SK-N-MC (cell line): Measurements from ENCODE around the gene BRIP1.

Source experiments
- DNase-seq: peaks from one replicate; pipeline ENCODE4 v3.0.0-alpha.2; 2011; ENCODE audit warnings: low read depth, low spot score
- H3K27ac ChIP-seq: fragments of 200-600 bp; sonication (generic); 2 replicates; pipeline ENCODE4 v1.5.1; 2016; ENCODE audit warnings: mixed run types
- H3K36me3 ChIP-seq: fragments of 200-600 bp; sonication (generic); 2 replicates; pipeline ENCODE4 v1.6.1; 2017; ENCODE audit warnings: antibody characterized with exemption, low read length, mixed read lengths; ENCODE audit not compliant: insufficient read depth
- H3K4me3 ChIP-seq: fragments of 200-600 bp; sonication (generic); 2 replicates; pipeline ENCODE4 v1.5.1; 2016
- H3K9ac ChIP-seq: fragments of 200-600 bp; sonication (generic); 2 replicates; pipeline ENCODE4 v1.8.0; 2017; ENCODE audit warnings: mixed run types, mixed read lengths; ENCODE audit not compliant: insufficient read length
- H3K9me3 ChIP-seq: fragments of 200-600 bp; sonication (generic); 2 replicates; pipeline ENCODE4 v1.6.1; 2017; ENCODE audit warnings: low read depth, mild to moderate bottlenecking, antibody characterized with exemption, low read length, moderate library complexity, mixed read lengths
- EZH2 ChIP-seq: fragments of 200-600 bp; sonication (generic); IDR thresholded peaks from one replicate; pipeline ENCODE4 v1.6.1; 2017; ENCODE audit warnings: antibody characterized with exemption
- FOXP2 ChIP-seq: optimal IDR thresholded peaks from 2 replicates; pipeline ENCODE3; 2011; ENCODE audit warnings: mild to moderate bottlenecking, moderate library complexity; ENCODE audit not compliant: insufficient read depth; ENCODE audit errors: extremely low read length, control extremely low read depth
- POLR2AphosphoS5 ChIP-seq: IDR thresholded peaks from 2 replicates; pipeline ENCODE4 v1.6.1; 2012; ENCODE audit warnings: mild to moderate bottlenecking, low read depth, low read length, borderline replicate concordance

Gene BRIP1

DNA sequence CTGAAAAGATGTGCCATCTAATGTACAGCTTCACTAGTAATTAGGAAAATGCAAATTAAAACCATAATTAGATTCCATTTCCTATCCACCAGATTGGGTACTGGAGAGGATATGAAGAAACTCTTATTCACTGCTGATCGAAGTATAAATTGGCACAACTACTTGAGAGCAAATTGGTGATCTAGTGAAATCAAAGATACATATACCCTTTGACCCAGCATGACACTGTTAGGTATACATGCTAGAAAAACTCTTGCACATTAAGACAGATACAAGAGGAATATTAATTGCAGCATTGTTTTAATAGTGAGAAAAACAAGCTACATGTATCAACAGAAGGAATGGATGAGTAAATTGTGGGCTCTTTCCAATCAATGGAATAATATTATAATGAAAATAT, 48.8 kb downstream of the BRIP1 start:
- no peak overlapping the region for H3K9ac ChIP-seq
- peaks cover 43% of the 10 kb centered on the region for H3K36me3 ChIP-seq
- TF ChIP-seq EZH2 = no peak
- TF ChIP-seq FOXP2 = no peak
- no peak for TF ChIP-seq POLR2AphosphoS5
- no peak overlapping the region for H3K4me3 ChIP-seq
- H3K9me3 ChIP-seq = no peaks in the 10 kb centered on the region
- DNase-seq = no peak
- no peak overlapping the region for H3K27ac ChIP-seq

DNA sequence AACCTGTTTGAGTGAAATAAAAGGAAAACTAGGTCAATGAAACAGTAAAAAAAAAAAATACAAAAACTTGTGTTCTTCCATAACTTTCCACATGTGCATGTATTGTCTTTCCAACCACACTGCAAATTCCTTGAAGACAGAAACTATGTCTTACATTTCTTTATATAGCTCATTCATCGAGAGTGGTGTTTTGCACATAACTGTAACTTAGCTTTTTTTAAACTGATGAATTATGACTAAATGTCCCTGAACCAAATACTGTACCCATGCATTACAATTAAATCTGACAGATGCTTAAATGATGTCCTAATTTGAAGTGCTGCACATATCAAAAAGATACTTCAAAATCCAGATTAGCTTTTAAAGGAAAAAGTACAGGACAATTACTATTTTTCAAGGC, 50.1 kb downstream of the BRIP1 start:
- Histone ChIP-seq H3K9me3 (no peaks in the 10 kb centered on the region), H3K27ac (peak overlapping the region; percentile 28; the same call in 1 of the 2 replicates), H3K9ac (no peak overlapping the region), H3K4me3 (no peak overlapping the region), H3K36me3 (peaks cover 43% of the 10 kb centered on the region)
- no peak for DNase-seq
- TF ChIP-seq FOXP2 (no peak), EZH2 (no peak), POLR2AphosphoS5 (no peak)

DNA sequence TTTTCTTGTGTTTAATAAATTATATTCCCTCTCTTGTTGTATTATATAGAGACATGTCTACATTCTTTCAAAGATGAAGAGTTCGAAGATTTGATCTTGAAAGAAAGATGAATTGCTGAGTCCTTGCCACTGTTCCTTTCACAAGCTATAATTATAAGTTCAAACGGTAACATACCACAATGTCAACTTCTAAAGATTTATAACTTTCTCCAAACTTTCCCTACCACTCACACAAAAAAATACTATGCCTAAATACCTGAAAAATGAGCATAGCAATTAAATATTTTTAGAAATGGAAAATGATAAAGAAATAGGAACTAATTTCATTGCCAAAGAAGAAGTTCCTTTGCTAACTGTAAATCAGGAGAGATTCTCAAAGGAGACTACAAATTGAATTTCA, 50.6 kb downstream of the BRIP1 start:
- Histone ChIP-seq H3K4me3 (no peak overlapping the region), H3K36me3 (peaks cover 46% of the 10 kb centered on the region), H3K27ac (no peak overlapping the region), H3K9ac (no peak overlapping the region), H3K9me3 (no peaks in the 10 kb centered on the region)
- no peak for DNase-seq
- TF ChIP-seq FOXP2 (no peak), POLR2AphosphoS5 (no peak), EZH2 (no peak)

DNA sequence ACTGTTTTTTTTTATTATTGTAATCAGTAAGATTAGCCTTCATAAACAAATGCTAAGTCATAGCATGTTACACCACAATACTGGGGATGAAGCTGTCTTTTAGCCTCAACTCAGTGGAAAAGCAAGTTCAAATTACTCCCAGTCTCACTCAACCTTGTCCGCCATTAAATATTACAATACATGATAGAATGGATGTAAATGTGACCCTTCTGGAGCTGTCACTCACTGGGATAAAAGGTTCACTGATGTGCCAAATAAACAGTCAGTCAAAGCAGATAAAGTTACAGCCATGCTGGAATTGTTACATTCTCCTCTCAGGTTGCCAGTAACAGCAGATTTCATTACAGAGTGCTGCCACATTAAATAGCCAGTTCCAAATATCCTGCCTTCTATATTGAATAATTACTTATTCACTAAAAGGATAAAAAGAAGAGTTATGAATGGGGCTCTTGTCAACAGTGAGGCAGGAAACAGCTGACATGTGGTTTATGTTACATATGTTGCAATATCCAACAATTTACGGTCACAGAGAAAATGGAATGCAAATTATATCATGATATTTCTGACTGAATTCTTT, 53.4 kb downstream of the BRIP1 start:
- Histone ChIP-seq H3K36me3 (peaks cover 29% of the 10 kb centered on the region), H3K4me3 (peak overlapping the region; percentile 64), H3K27ac (peak overlapping the region; percentile 87), H3K9me3 (no peaks in the 10 kb centered on the region), H3K9ac (no peak overlapping the region)
- DNase-seq = peak; percentile 90
- no peak for TF ChIP-seq FOXP2
- no peak for TF ChIP-seq EZH2
- peak; percentile 63; the same call in 1 of the 2 replicates for TF ChIP-seq POLR2AphosphoS5

DNA sequence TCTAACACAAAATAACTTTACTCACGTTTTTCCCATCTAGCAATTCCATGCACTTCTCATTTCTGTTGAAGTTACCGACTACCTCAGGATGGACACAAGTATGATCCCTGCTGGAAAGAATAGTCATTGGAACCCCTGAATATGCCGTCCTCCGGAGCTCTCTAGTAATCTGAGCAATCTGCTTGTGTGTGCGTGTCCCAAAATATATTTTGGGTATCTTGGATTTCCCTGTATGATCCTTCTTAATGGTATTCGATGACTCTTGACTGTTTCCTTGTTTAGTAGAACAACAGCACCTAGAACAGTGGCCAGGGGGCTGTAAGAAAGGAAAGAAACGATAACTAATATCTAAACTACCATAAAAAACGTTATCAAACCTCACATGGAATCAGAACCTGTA, 54.9 kb downstream of the BRIP1 start:
- H3K27ac ChIP-seq = no peak overlapping the region
- H3K9me3 ChIP-seq = no peaks in the 10 kb centered on the region
- H3K36me3 ChIP-seq = peaks cover 18% of the 10 kb centered on the region
- no peak for TF ChIP-seq EZH2
- TF ChIP-seq POLR2AphosphoS5 = no peak
- no peak for TF ChIP-seq FOXP2
- no peak for DNase-seq
- no peak overlapping the region for H3K9ac ChIP-seq
- no peak overlapping the region for H3K4me3 ChIP-seq

DNA sequence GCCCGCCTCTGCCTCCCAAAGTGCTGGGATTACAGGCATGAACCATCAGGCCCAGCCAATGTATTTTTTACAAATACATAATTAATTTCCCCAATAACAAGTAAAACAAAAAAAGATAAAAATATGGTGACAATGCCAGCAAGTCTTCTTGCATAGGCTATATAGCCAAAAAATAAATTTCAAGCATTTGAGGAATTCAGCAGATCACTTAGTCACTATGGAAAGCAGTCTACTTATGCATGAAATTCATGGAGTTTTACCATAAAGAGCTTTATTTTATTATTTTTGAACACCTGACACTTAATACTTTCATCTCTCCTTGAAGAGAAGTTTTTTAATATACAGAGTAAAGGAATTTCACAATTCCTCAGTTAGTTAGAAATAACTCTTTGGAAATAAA, 56.4 kb downstream of the BRIP1 start:
- DNase-seq = no peak
- H3K9ac ChIP-seq = no peak overlapping the region
- H3K4me3 ChIP-seq = no peak overlapping the region
- no peak for TF ChIP-seq FOXP2
- no peak for TF ChIP-seq EZH2
- TF ChIP-seq POLR2AphosphoS5 = no peak
- H3K36me3 ChIP-seq = peaks cover 18% of the 10 kb centered on the region
- H3K27ac ChIP-seq = no peak overlapping the region
- H3K9me3 ChIP-seq = no peaks in the 10 kb centered on the region

DNA sequence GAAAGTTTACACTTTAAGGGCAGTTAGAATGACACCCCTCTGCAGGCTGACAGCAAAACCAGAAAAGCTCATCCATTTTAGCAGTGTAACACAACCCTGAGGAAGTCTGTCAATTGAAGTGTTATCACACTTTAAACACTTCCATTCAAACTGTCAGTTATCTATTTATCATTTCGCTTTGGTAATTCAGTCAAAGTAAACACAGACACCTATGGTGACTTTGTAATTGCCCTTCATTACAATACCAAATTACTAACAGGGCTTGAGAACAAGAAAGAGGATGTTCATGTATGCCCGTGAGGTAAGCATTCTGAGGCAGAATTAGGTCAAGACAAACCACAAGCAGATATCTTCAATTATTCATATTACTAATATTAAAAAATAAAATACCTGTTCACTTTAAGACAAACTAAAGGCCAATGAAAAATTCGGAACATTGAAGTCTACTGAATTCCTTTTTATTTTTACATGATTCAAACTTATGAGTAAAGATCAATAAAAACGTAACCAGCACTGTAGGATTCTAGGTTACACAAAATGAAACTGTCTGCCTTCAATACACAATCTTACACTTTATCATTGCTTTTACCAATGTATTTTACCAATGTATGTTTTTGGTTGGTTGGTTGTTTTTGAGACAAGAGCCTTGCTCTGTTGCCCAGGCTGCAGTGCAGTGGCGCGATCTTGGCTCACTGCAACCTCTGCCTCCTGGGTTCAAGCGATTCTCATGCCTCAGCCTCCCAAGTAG, 57.1 kb downstream of the BRIP1 start:
- no peak for DNase-seq
- no peak overlapping the region for H3K9ac ChIP-seq
- H3K9me3 ChIP-seq = no peaks in the 10 kb centered on the region
- no peak overlapping the region for H3K27ac ChIP-seq
- H3K36me3 ChIP-seq = peaks cover 20% of the 10 kb centered on the region
- TF ChIP-seq EZH2 (no peak), FOXP2 (no peak), POLR2AphosphoS5 (no peak)
- no peak overlapping the region for H3K4me3 ChIP-seq

DNA sequence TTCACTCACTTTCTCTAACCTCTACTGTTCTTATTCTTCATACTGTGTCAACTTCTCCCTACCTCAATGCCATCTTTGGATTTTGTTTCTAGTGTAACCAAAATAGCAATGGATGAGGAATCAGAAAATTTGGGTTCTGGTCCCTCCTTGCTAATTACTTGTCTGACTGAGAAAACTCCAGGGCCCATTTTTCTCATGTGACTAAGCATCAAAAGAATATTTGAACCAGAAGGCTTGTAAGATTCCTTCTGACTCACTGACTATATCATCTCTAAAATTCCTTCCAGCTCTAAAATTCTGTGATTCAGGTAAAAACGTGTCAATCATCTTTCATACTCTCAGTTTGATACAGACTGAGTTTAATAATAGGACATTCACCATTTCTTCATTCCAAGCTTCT, 57.9 kb downstream of the BRIP1 start:
- TF ChIP-seq EZH2 (no peak), POLR2AphosphoS5 (no peak), FOXP2 (no peak)
- DNase-seq = no peak
- Histone ChIP-seq H3K9ac (no peak overlapping the region), H3K36me3 (peaks cover 22% of the 10 kb centered on the region), H3K9me3 (no peaks in the 10 kb centered on the region), H3K4me3 (no peak overlapping the region), H3K27ac (no peak overlapping the region)
